ENCODE measurements around the gene SHISA7.

DNA sequence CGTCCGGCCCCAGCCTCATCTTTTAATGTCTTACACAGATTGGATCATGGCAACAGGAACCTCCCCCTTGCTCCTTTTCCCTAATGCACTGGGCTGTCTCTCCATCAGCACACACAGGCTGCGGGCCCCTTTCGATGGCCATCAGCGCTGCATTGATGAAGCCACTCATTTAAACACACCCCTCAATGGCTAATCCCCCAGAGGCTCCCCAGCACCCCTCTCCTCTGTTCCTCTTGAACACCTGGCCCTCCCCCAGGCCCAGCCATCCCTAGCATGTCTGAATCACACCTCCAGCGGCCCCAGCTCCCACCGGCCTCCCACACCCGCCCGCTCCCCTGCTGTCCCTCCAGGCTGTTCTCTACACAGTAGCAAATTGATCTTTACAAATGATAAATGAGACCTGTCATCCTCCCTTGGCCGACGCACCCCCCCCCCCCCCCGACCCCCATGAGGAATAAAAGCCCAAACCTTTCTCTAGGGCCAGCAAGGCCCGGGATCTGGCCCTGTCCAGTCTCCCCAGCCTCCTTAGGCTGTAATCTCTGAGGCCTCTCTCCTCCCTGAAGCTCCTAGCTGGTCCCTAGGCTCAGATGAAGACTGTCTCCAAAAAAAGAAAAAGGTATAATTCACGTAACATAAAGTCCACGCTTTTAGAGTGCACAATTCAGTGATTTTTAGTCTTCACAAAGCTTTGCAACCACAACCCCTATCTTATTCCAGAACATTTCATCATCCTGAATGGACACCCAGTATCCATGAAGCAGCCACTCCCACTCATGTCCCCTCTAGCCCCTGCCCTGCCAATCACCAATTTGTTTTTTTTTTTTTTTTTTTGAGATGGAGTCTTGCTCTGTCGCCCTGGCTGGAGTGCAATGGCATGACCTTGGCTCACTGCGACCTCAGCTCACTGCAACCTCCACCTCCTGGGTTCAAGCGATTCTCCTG lies 50.0 kb downstream of the SHISA7 start:
- no peak for TF ChIP-seq CTCF (IDR thresholded peaks at IDR 0.05)
- TF ChIP-seq POLR2A (IDR thresholded peaks at IDR 0.05) = no peak
- TF ChIP-seq POLR2AphosphoS5 (IDR thresholded peaks at IDR 0.05; ENCODE audit: insufficient read depth in 1 of 2, low read depth in 1 of 2) = no peak
